KMS-11 (cell line): Measurements from ENCODE around the gene FRRS1.

Source experiments
- H2AFZ ChIP-seq: fragments of 200-600 bp; sonication (generic); 2 replicates; pipeline ENCODE4 v1.6.1; 2016; ENCODE audit warnings: antibody characterized with exemption, mixed run types, low read depth
- H3K27ac ChIP-seq: fragments of 200-600 bp; sonication (generic); 2 replicates; pipeline ENCODE4 v1.6.1; 2016; ENCODE audit warnings: mild to moderate bottlenecking, mixed run types
- H3K27me3 ChIP-seq: fragments of 200-600 bp; sonication (generic); 2 replicates; pipeline ENCODE4 v1.6.1; 2017; ENCODE audit warnings: mild to moderate bottlenecking, low read depth, mixed run types, moderate library complexity; ENCODE audit not compliant: insufficient read depth
- H3K36me3 ChIP-seq: fragments of 200-600 bp; sonication (generic); 2 replicates; pipeline ENCODE4 v1.6.1; 2017; ENCODE audit warnings: mild to moderate bottlenecking, mixed run types; ENCODE audit not compliant: insufficient read depth
- H3K4me1 ChIP-seq: fragments of 200-600 bp; sonication (generic); 2 replicates; pipeline ENCODE4 v1.6.1; 2016; ENCODE audit warnings: mild to moderate bottlenecking, low read depth, mixed run types; ENCODE audit not compliant: poor library complexity, severe bottlenecking
- H3K4me2 ChIP-seq: fragments of 200-600 bp; sonication (generic); 2 replicates; pipeline ENCODE4 v1.7.0; 2016; ENCODE audit warnings: mild to moderate bottlenecking, mixed run types
- H3K4me3 ChIP-seq: fragments of 200-600 bp; sonication (generic); IDR thresholded peaks from 2 replicates; pipeline ENCODE4 v1.6.1; 2017; ENCODE audit warnings: low read depth, low read length, mixed read lengths; ENCODE audit not compliant: insufficient read depth
- H3K79me2 ChIP-seq: fragments of 200-600 bp; sonication (generic); 2 replicates; pipeline ENCODE4 v1.6.1; 2016; ENCODE audit warnings: low read depth, mixed run types; ENCODE audit not compliant: insufficient read depth
- H3K9ac ChIP-seq: fragments of 200-600 bp; sonication (generic); 2 replicates; pipeline ENCODE4 v1.6.1; 2016; ENCODE audit warnings: mild to moderate bottlenecking, mixed run types
- H4K20me1 ChIP-seq: fragments of 200-600 bp; sonication (generic); 2 replicates; pipeline ENCODE4 v1.6.1; 2016; ENCODE audit warnings: mild to moderate bottlenecking, mixed run types; ENCODE audit not compliant: insufficient read depth
- TF ChIP-seq, protein P1 (sequence below): fragments of 200-600 bp; sonication (generic); conservative IDR thresholded peaks from 2 replicates; pipeline ENCODE4 v1.6.1; 2017; ENCODE audit warnings: low read depth, mild to moderate bottlenecking, antibody characterized with exemption, low read length, moderate library complexity, mixed read lengths

FRRS1 gene

DNA sequence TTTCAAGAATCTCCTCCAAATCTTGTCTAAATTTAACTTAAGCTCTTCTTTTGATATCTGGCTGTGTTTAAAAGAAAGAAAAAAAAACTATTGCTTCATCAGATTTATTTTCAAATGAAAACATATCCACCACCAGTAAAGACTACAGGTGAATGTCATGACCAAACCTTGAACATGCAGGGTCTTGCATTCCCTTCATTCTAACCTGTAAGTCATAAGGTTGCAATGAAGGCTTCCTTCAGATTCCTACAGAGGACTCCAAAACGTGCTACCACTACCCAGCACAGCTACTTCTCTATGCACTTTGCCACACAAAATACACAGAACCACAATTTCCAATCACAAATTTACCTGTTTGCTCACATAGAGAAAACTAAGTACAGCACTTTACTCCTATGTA, 26.3 kb downstream of the FRRS1 start:
- H4K20me1 ChIP-seq: no peaks in the 10 kb centered on the region
- TF ChIP-seq, protein P1, sequence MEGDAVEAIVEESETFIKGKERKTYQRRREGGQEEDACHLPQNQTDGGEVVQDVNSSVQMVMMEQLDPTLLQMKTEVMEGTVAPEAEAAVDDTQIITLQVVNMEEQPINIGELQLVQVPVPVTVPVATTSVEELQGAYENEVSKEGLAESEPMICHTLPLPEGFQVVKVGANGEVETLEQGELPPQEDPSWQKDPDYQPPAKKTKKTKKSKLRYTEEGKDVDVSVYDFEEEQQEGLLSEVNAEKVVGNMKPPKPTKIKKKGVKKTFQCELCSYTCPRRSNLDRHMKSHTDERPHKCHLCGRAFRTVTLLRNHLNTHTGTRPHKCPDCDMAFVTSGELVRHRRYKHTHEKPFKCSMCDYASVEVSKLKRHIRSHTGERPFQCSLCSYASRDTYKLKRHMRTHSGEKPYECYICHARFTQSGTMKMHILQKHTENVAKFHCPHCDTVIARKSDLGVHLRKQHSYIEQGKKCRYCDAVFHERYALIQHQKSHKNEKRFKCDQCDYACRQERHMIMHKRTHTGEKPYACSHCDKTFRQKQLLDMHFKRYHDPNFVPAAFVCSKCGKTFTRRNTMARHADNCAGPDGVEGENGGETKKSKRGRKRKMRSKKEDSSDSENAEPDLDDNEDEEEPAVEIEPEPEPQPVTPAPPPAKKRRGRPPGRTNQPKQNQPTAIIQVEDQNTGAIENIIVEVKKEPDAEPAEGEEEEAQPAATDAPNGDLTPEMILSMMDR: no peak
- H3K79me2 ChIP-seq: no peaks in the 10 kb centered on the region
- no peaks in the 10 kb centered on the region for H3K4me1 ChIP-seq
- no peaks in the 10 kb centered on the region for H3K27me3 ChIP-seq
- H3K36me3 ChIP-seq: no peaks in the 10 kb centered on the region
- H3K9ac ChIP-seq: no peak overlapping the region
- no peak overlapping the region for H3K4me3 ChIP-seq
- no peak overlapping the region for H3K27ac ChIP-seq
- H3K4me2 ChIP-seq: no peak overlapping the region
- no peak overlapping the region for H2AFZ ChIP-seq

DNA sequence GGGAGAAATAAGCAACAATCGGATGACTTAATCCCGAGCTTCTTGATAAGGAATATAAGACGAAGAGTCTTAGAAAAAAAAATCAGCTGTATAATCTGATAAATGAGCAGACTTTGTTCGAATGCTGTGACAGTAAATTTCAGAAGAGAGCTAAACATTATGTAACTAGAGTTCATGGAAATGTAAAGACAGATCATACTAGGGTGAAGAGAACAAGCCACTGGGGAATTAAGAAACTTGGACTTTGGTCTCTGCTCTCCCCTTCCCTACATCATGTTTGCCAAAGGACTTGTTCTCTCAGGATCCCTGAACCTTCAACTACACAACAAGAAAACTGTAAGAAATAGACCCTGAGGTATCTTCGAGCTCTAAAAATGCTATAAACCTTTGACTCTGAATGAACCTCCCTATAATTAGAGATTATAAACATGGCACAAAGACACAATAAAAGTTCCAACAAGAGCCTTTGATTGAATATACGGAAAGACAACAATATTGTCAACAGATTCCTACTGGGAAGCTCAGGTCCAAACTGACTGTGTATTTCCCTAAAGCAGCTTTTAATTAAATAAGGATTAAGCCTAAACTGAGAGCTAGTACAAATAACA, 27.5 kb downstream of the FRRS1 start:
- TF ChIP-seq, protein P1: no peak
- Histone ChIP-seq H3K79me2 (no peaks in the 10 kb centered on the region), H3K27me3 (no peaks in the 10 kb centered on the region), H3K4me3 (no peak overlapping the region), H3K4me2 (no peak overlapping the region), H2AFZ (no peak overlapping the region), H3K27ac (no peak overlapping the region), H3K4me1 (no peaks in the 10 kb centered on the region), H4K20me1 (no peaks in the 10 kb centered on the region), H3K36me3 (no peaks in the 10 kb centered on the region), H3K9ac (no peak overlapping the region)

DNA sequence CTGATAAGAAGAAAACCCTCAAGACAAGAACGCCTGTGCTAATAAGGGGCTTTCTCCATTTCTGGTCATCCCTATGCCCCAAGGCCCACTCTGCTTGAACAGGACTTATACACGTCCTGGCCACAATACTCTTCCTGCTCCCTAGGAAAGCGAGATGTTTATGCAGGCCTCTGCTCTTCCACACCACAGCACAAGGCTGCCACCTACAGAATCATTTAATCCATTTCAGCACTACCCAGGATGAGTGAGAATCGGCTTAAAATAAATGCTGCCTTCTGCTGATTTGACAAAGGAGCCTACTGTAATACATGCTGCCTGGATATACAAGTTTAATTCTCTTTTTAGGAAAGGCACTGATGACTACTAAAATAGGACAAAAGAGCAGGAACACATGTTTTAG, 29.4 kb downstream of the FRRS1 start:
- H3K27me3 ChIP-seq: no peaks in the 10 kb centered on the region
- no peak overlapping the region for H3K27ac ChIP-seq
- no peaks in the 10 kb centered on the region for H4K20me1 ChIP-seq
- H3K4me2 ChIP-seq: no peak overlapping the region
- no peaks in the 10 kb centered on the region for H3K4me1 ChIP-seq
- TF ChIP-seq, protein P1: no peak; the same call in 1 of the 2 replicates
- no peak overlapping the region for H3K4me3 ChIP-seq
- H3K9ac ChIP-seq: no peak overlapping the region
- H3K36me3 ChIP-seq: no peaks in the 10 kb centered on the region
- H3K79me2 ChIP-seq: no peaks in the 10 kb centered on the region
- H2AFZ ChIP-seq: no peak overlapping the region

DNA sequence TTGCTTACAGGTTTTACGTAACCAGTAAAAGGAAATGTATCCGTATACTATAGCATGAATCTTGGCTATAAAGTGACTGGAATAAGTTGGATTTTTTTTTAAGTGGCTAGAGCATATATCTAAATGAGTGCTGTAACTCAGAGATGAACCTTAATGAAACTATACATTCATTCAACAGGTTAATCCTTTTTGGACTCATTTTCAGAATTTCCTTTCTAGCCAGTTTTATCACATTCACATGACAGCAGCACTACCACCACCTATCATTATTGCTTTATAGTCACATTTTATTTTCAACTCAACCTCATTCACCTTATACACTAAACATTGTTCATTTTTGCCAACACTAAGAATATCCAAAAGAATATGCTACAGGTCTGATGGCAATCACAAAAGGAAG, 30.6 kb downstream of the FRRS1 start:
- Histone ChIP-seq H3K79me2 (no peaks in the 10 kb centered on the region), H4K20me1 (no peaks in the 10 kb centered on the region), H3K9ac (no peak overlapping the region), H3K4me3 (no peak overlapping the region), H3K4me2 (no peak overlapping the region), H3K27ac (no peak overlapping the region), H3K36me3 (no peaks in the 10 kb centered on the region), H2AFZ (no peak overlapping the region), H3K4me1 (no peaks in the 10 kb centered on the region), H3K27me3 (no peaks in the 10 kb centered on the region)
- TF ChIP-seq, protein P1: no peak
